Mucosa of stomach (tissue), 1 donor: Measurements from ENCODE around the gene THEM5.
"Not testable (repeated sequence)": the region's sequence is repeated elsewhere in the genome, so short reads cannot be mapped to it uniquely, and the experiment has no call there.

ENCODE experiments used
- H3K27me3 ChIP-seq: one replicate; pipeline ENCODE4 v1.7.0; 2013; ENCODE audit warnings: mild to moderate bottlenecking, low read length; ENCODE audit not compliant: control insufficient read depth, insufficient read depth
- H3K36me3 ChIP-seq: one replicate; pipeline ENCODE4 v1.7.0; 2013; ENCODE audit warnings: low read length; ENCODE audit not compliant: control insufficient read depth, insufficient read depth
- H3K4me1 ChIP-seq: one replicate; pipeline ENCODE4 v1.7.0; 2013; ENCODE audit warnings: mild to moderate bottlenecking, low read length; ENCODE audit not compliant: control insufficient read depth, insufficient read depth
- H3K4me3 ChIP-seq: one replicate; pipeline ENCODE4 v1.7.0; 2013; ENCODE audit warnings: low read length
- H3K9ac ChIP-seq: one replicate; pipeline ENCODE4 v1.7.0; 2013; ENCODE audit warnings: mild to moderate bottlenecking, low read length, moderate library complexity
- H3K9me3 ChIP-seq: one replicate; pipeline ENCODE4 v1.7.0; 2013; ENCODE audit warnings: mild to moderate bottlenecking, low read length, moderate library complexity; ENCODE audit not compliant: control insufficient read depth
- donor health status: Pancreatic carcinoma.

Gene THEM5, protein sequence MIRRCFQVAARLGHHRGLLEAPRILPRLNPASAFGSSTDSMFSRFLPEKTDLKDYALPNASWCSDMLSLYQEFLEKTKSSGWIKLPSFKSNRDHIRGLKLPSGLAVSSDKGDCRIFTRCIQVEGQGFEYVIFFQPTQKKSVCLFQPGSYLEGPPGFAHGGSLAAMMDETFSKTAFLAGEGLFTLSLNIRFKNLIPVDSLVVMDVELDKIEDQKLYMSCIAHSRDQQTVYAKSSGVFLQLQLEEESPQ

DNA sequence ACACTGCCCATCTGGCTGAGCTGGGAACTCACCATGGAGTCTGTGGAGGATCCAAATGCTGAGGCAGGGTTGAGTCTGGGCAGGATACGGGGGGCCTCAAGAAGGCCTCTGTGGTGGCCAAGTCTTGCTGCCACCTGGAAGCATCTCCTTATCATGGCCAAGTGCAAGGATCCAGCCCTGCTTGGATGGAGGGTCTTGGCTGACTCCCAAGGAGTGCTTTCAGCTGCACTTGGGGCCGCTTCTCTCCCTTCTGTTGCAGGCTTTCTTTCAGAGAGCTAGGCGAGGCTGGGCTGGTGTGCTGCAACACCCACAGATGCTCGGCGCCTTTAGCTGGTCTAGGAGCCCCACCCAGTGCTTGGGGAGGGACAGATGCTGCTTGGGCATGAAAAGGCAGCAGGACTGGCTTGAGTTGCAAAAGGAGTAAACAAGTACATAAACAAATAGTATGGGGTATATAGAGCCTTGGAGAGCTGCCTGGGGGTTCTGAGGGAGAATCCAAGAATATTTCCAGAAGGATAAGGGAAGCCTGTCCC lies at the start of gene THEM5:
Gene THEM5 (minus strand): TSS at position 302 of the 533 bp plus-strand sequence. CDS start 147 bp downstream, at position 155.
- H3K9me3 ChIP-seq: no peaks in the 10 kb centered on the region
- no peaks in the 10 kb centered on the region for H3K4me1 ChIP-seq
- H3K9ac ChIP-seq: no peak within 1 kb of the TSS
- H3K36me3 ChIP-seq: no peaks in the 10 kb centered on the region
- no peak within 1 kb of the TSS for H3K4me3 ChIP-seq
- no peaks in the 10 kb centered on the region for H3K27me3 ChIP-seq

DNA sequence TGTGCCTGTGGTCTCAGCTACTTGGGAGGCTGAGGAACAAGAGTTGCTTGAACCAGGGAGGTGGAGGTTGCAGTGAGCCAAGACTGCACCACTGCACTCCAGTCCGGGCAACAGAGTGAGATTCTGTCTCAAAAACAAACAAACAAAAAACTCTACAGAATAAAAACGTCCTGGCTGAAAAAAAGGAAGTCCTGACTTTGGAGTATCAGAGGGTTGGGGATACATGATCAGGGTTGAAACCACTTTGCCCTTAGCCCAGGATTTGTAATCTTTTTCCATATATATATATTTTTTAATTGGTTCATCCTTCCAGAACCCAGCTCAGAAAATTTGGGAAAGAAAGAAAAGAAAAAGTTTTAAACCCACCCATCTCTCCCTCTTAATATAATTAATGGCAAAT lies 49.3 kb upstream of the THEM5 start:
- Histone ChIP-seq H3K9ac (no peak overlapping the region), H3K27me3 (no peaks in the 10 kb centered on the region), H3K4me3 (no peak overlapping the region), H3K36me3 (no peaks in the 10 kb centered on the region), H3K4me1 (no peaks in the 10 kb centered on the region), H3K9me3 (peaks cover 6% of the 10 kb centered on the region)

DNA sequence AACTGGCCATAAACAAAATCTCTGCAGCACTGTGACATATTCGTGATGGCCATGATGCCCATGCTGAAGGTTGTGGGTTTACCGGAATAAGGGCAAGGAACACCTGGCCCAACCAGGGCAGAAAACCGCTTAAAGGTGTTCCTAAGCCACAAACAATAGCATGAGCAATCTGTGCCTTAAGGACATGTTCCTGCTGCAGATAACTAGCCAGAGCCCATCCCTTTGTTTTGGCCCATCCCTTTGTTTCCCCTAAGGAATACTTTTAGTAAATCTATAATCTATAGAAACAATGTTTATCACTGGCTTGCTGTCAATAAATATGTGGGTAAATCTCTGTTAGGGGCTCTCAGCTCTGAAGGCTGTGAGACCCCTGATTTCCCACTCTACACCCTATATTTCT lies 47.3 kb upstream of the THEM5 start:
- not testable (repeated sequence) for H3K4me3 ChIP-seq, H3K9me3 ChIP-seq, H3K27me3 ChIP-seq, H3K36me3 ChIP-seq, H3K4me1 ChIP-seq, H3K9ac ChIP-seq

DNA sequence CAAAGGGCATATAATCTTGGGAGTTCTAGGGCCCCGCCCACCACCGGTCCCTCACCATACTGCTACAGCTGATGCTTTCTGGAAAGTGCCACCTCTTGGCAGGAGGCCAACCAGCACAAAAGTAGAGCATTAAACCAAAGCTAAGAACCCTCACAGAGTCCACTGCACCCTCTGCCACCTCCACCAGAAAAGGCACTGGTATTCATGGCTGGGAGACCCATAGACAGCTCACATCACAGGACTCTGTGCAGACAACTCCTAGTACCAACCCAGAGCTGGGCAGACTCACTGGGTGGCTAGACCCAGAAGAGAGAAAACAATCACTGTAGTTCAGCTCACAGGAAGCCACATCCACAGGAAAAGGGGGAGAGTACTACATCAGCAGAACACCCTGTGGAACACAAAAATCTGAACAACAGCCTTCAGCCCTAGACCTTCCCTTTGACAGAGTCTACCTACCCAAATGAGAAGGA lies 45.0 kb upstream of the THEM5 start:
- no peaks in the 10 kb centered on the region for H3K9me3 ChIP-seq
- no peaks in the 10 kb centered on the region for H3K36me3 ChIP-seq
- no peaks in the 10 kb centered on the region for H3K27me3 ChIP-seq
- no peak overlapping the region for H3K9ac ChIP-seq
- no peaks in the 10 kb centered on the region for H3K4me1 ChIP-seq
- H3K4me3 ChIP-seq: no peak overlapping the region

DNA sequence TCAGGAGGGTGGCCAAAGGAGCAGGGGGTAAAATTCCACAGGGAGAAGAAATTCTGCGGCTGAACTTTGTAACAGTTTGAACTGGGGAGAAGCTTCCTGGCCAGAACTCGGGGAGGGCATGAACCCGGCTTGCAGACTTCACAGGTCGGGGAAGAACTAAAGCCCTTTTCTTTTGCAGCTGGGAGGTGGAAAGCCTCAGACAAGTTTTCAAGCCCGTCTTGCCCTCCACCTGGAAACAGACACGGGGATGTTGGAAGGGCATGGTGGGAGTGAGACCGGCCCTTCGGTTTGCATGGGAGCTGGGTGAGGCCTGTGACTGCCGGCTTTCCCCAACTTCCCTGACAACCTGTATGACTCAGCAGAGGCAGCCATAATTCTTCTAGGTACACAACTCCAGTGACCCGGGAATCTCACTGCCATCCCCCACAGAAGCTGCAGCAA lies 44.5 kb upstream of the THEM5 start:
- Histone ChIP-seq H3K36me3 (no peaks in the 10 kb centered on the region), H3K4me3 (no peak overlapping the region)

DNA sequence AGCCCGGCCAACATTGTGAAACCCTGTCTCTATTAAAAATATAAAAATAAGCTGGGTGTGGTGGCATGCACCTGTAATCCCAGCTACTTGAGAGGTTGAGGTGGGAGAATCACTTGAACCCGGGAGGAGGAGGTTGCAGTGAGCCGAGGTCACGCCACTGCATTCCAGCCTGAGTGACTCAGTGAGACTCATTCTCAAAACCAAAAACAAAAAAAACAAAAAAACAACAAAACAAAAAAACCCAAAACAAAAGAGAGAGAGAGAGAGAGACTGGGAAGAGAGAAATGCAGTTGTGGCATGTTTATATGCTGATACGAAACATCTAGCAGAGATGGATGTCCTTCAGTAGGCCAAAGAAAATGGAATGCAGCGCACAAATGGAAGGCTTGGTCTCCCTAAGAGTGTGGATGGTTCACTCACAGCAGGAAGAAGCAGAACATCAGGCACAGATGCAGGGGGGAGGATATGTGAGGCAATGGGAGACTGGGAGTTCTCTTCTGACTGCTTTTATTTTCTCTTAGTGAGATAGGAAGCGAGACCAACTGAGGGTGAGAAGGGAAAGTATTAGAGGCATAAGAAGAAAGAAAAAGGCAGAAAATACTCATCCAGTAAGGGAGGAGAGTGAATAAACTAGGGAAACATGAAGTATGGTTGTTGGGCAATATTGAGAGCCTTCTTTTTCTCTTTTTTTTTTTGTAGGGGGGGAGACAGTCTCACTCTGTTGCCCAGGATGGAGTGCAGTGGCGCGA lies 39.8 kb upstream of the THEM5 start:
- no peaks in the 10 kb centered on the region for H3K9me3 ChIP-seq
- H3K4me1 ChIP-seq: no peaks in the 10 kb centered on the region
- no peak overlapping the region for H3K4me3 ChIP-seq
- no peaks in the 10 kb centered on the region for H3K27me3 ChIP-seq
- no peak overlapping the region for H3K9ac ChIP-seq
- H3K36me3 ChIP-seq: no peaks in the 10 kb centered on the region

More for the DNA sequence above, 44.5 kb upstream of the THEM5 start:
- no peaks in the 10 kb centered on the region for H3K4me1 ChIP-seq
- H3K27me3 ChIP-seq: no peaks in the 10 kb centered on the region
- no peaks in the 10 kb centered on the region for H3K9me3 ChIP-seq
- no peak overlapping the region for H3K9ac ChIP-seq

DNA sequence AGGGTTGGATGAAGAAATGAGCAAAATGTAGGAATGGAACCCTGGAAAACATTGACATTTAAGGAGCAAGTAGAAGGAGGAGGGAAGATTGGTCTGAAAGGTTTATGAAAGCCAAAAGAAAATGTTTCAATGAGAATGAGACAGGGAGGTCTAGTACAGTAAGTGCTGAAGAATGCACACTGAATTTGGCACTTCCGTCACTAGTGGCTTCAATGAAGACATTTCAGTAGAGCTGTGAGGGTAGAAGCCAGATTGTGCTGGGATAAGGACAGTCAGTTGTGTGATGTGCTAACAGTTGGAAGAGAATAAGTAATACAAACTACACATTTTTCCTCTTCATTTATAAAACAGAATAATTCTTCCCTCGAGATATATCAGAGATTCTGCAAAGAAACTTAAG lies 38.7 kb upstream of the THEM5 start:
- H3K36me3 ChIP-seq: no peaks in the 10 kb centered on the region
- H3K9me3 ChIP-seq: no peaks in the 10 kb centered on the region
- H3K4me1 ChIP-seq: no peaks in the 10 kb centered on the region
- no peaks in the 10 kb centered on the region for H3K27me3 ChIP-seq
- H3K9ac ChIP-seq: no peak overlapping the region
- no peak overlapping the region for H3K4me3 ChIP-seq

DNA sequence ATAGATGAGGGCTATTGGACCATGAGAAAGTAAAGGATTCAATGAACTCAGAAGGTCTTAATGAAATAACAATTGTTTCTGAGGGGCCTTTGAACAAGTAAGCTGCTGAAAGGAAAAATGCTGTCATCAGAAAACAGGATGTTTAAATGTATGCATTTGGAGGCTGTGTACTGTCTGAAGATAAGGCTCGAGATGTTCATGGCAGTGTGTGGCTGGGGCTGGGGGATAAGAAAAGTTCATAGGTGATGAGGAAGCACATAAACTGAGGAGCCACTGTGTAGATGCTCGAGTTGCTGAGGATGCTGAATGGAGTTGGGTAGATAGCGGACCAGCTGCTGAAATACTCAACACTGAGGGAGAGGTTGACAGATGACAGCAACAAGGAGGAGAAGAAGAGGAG lies 38.0 kb upstream of the THEM5 start:
- H3K4me1 ChIP-seq: no peaks in the 10 kb centered on the region
- no peaks in the 10 kb centered on the region for H3K36me3 ChIP-seq
- no peak overlapping the region for H3K4me3 ChIP-seq
- H3K27me3 ChIP-seq: no peaks in the 10 kb centered on the region
- no peak overlapping the region for H3K9ac ChIP-seq
- no peaks in the 10 kb centered on the region for H3K9me3 ChIP-seq

DNA sequence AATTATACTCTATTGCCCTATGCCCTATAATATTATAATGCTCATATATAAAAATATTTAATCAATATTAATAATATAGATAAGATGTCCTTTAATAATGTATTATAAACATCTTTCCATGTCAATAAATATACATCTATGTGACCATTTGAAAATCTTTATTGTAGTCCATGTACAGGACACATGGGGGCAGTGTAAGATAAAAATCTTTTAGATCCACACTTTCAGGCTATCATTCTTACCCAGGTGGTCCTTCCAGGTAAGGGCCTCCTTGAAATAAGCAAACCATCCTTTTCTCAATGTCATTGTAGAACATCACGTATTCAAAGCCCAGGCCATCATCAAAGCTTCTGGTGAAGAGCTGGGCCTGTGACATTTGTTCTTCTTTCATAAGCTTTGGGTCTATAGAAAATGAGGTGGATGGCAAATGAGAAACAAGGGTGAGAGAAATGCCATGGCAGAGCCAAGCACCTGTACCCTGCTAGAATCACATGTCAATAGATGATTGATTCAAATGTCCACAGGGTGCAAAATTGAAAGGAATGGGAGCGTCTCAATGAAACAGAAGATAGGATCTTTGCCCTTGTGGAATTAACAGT lies 35.6 kb upstream of the THEM5 start:
- no peaks in the 10 kb centered on the region for H3K4me1 ChIP-seq
- H3K27me3 ChIP-seq: no peaks in the 10 kb centered on the region
- H3K9ac ChIP-seq: no peak overlapping the region
- no peak overlapping the region for H3K4me3 ChIP-seq
- H3K36me3 ChIP-seq: no peaks in the 10 kb centered on the region
- H3K9me3 ChIP-seq: no peaks in the 10 kb centered on the region

DNA sequence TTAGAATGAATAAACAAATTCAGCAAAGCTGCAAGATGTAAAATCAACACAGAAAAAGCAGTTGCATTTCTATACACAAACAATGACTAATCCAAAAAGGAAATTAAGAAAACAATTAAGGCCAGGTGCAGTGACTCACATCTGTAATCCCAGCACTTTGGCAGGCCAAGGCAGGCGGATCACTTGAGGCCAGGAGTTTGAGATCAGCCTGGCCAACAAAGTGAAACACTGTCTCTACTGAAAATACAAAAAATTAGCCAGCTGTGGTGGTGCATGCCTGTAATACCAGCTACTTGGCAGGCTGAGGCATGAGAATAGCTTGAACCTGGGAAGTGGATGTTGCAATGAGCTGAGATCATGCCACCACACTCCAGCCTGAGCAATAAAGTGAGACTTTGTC lies 33.5 kb upstream of the THEM5 start:
- Histone ChIP-seq H3K9me3 (no peaks in the 10 kb centered on the region), H3K27me3 (no peaks in the 10 kb centered on the region), H3K9ac (no peak overlapping the region), H3K4me1 (no peaks in the 10 kb centered on the region), H3K36me3 (no peaks in the 10 kb centered on the region), H3K4me3 (no peak overlapping the region)

DNA sequence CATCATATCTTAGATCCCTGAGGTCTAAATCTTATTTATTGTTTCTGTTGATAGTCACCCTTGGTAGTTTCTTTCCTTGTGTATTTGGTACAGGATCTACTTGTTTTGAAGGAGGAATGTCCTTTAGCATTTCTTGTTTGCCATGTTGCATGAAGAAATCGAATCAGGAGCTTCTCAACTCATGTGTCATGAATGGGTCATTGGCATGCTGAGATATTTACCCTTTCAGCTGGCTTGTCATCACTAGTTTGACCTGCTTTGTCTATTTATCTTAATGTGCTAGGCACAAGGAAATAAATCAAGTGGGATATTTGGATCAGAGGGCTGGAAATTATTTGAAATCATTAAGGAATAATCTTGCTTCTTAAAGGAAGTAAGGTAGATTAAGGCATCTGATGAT lies 32.0 kb upstream of the THEM5 start:
- H3K4me1 ChIP-seq: no peaks in the 10 kb centered on the region
- no peaks in the 10 kb centered on the region for H3K36me3 ChIP-seq
- H3K9ac ChIP-seq: no peak overlapping the region
- H3K4me3 ChIP-seq: no peak overlapping the region
- no peaks in the 10 kb centered on the region for H3K27me3 ChIP-seq
- H3K9me3 ChIP-seq: no peaks in the 10 kb centered on the region

DNA sequence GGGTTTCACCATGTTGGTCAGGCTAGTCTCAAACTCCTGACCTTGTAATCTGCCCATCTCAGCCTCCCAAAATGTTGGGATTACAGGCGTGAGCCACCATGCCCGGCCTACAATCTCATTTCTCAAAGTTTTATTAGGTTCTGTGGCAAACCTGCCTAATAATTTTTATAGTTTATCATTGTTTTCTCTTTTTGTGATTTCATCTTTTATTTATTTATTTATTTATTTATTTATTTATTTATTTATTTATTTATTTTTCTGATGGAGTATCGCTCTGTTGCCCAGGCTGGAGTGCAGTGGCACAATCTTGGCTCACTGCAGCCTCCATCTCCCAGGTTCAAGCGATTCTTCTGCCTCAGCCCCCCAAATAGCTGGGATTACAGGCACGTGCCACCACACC lies 31.4 kb upstream of the THEM5 start:
- H3K4me1 ChIP-seq, H3K9ac ChIP-seq, H3K27me3 ChIP-seq, H3K36me3 ChIP-seq, H3K4me3 ChIP-seq, H3K9me3 ChIP-seq: not testable (repeated sequence)
